ENCODE results near the gene EFNA4. TPM values are rescaled to one million over a fixed set of nuclear protein-coding genes. Genes with fewer than 3 reads are reported as not detected.
A peak's percentile ranks its signal among the peaks of the same experiment; 100 is the strongest.
"Not testable (repeated sequence)": the region's sequence is repeated elsewhere in the genome, so short reads cannot be mapped to it uniquely, and the experiment has no call there.

Gene EFNA4
- total RNA-seq, 1 donor from 2014 or later, result 3.1 TPM

DNA sequence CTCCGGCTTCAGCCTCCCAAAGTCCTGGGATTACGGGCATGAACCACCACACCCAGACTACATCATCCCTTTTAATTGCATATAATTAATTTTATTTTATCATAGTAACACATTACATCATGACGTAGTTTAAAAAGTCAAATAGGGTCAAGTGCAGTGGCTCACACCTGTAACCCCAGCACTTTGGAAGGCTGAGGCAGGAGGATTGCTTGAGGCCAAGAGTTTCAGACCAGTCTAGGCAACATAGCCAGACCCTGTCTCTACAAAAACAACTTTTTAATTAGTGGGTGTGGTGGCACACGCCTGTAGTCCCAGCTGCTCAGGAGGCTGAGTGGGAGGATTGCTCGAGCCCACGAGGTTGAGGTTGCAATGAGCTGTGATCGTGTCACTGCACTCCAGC, 35.8 kb downstream of the EFNA4 start:
- intact Hi-C loops (cut with DNase I), result no loop called here
- ATAC-seq (no peak), DNase-seq (ENCODE audit: low spot score) (no peak)

DNA sequence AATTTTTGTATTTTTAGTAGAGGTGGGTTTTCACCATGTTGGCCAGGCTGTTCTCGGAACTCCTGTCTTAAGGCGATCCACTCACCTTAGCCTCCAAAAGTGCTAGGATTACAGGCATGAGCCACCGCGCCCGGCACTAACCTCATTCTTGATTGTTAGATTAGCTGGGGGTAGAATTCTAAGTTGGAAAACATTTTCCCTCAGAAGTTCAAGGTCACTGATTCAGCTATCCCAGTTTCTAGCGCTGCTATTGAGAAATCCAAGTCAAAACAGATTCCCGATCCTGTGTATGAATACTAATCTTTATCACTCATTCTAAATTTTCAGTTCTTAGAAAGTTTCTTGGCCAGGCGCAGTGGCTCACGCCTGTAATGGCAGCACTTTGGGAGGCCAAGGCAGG, 39.8 kb downstream of the EFNA4 start:
- DNase-seq (ENCODE audit: low spot score) (no peak), ATAC-seq (no peak)
- intact Hi-C loops (cut with DNase I), result no loop called here

GRCh38 chr1:155104605-155105534, 41.3 kb downstream of the EFNA4 start:
- intact Hi-C loops (cut with DNase I), result no loop called here
- ATAC-seq (no peak), DNase-seq (ENCODE audit: low spot score) (no peak)

GRCh38 chr1:155105604-155106011, 42.1 kb downstream of the EFNA4 start:
- peak; percentile 85 for ATAC-seq

DNA sequence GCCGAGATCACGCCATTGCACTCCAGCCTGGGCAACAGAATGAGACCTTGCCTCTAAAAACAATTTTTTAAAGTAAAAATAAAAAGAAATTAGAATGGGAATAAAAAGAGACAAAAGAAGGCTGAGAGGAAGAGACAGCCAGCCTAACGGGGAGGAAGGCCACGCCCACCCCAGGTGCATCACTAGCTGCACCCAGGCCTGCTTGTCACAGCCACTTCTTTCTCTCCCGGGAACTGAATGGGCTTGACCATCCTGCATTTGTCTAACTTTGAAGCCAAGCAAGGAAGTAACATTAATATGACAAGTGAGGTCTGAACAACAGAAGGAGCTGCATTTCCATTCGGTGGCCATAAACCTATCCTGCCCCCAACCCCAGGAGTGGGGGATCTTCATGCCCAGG, 43.3 kb downstream of the EFNA4 start:
- intact Hi-C loops (cut with DNase I), result no loop called here
- DNase-seq (ENCODE audit: low spot score), result no peak
- no peak for ATAC-seq

More at GRCh38 chr1:155105604-155106011, 42.1 kb downstream of the EFNA4 start:
- intact Hi-C loops (cut with DNase I), result no loop called here
- no peak for DNase-seq (ENCODE audit: low spot score)

- no peak for ATAC-seq
- intact Hi-C loops (cut with DNase I), result no loop called here
Measured at GRCh38 chr1:155107309-155108264, 44.0 kb downstream of the EFNA4 start.

DNA sequence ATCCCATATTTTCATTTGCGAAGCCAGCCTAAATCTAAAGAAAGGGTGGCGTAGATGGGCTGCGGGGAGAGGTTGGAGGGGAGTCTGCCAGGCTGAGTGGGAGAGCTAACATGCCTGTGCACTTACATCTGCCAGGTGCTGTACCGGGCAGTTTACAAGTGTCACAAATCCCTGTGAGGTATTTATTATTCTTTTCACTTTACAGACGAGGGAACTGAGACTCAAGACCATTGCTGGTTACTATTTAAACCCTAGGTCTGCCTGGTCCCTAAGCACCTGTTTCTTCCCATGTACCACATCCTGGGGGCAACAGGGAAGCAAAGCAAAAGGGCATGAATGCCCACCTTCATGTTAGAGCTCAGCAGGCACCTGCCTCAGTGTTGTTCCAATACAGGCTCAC, 44.8 kb downstream of the EFNA4 start:
- intact Hi-C loops (cut with DNase I), result no loop called here
- ATAC-seq, result no peak
- DNase-seq (ENCODE audit: low spot score), result no peak

More at GRCh38 chr1:155107309-155108264, 44.0 kb downstream of the EFNA4 start:
- no peak for DNase-seq (ENCODE audit: low spot score)

GRCh38 chr1:155110381-155110780, 46.8 kb downstream of the EFNA4 start:
- no peak for DNase-seq (ENCODE audit: low spot score)
- ATAC-seq, result no peak
- intact Hi-C loops (cut with DNase I), result no loop called here

GRCh38 chr1:155110826-155111225, 47.3 kb downstream of the EFNA4 start:
- ATAC-seq (no peak), DNase-seq (ENCODE audit: low spot score) (no peak)
- intact Hi-C loops (cut with DNase I), result no loop called here

GRCh38 chr1:155113450-155113980, 50.0 kb downstream of the EFNA4 start:
- intact Hi-C loops (cut with DNase I), result no loop called here
- no peak for ATAC-seq

GRCh38 chr1:155116113-155116764, 52.7 kb downstream of the EFNA4 start:
- DNase-seq (ENCODE audit: low spot score) (no peak), ATAC-seq (no peak)

More at GRCh38 chr1:155113450-155113980, 50.0 kb downstream of the EFNA4 start:
- DNase-seq (ENCODE audit: low spot score), result no peak

DNA sequence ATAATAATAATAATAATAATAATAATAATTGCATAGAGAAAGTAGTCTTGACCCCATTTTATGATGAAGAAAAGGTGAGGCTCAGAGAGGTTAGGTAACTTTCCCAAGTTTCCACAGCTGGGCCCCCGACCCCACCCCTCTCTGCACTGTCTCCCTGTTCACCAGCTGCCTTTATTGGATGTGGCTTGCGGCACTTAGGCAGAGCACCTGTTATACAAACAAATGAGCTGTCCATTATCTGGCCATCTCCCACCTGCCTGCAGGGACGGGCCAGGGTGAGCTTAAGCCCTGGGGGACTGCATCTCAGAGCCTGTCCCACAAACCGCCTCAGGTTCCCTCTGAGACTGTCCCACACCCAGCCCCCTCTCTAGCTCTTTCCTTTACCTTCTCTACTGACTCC, 54.1 kb downstream of the EFNA4 start:
- DNase-seq (ENCODE audit: low spot score), result no peak
- no peak for ATAC-seq
- intact Hi-C loops (cut with DNase I), result no loop called here

More at GRCh38 chr1:155116113-155116764, 52.7 kb downstream of the EFNA4 start:
- intact Hi-C loops (cut with DNase I), result no loop called here

GRCh38 chr1:155118090-155118489, 54.5 kb downstream of the EFNA4 start:
- intact Hi-C loops (cut with DNase I); DNase-seq (ENCODE audit: low spot score); ATAC-seq: not testable (repeated sequence)

Other genes with a start within 250 kb of the EFNA4 start
- gene KCNN3, start 193.5 kb upstream of the EFNA4 start, total RNA-seq, result 1.8 TPM
- gene PMVK, start 127.0 kb upstream of the EFNA4 start, total RNA-seq, result 30.4 TPM
- 71.1 TPM for gene PBXIP1, start 107.6 kb upstream of the EFNA4 start, total RNA-seq
- gene PYGO2, start 102.0 kb upstream of the EFNA4 start, total RNA-seq, result 25.0 TPM
- 92.5 TPM for gene SHC1, start 93.0 kb upstream of the EFNA4 start, total RNA-seq
- gene CKS1B, start 89.1 kb upstream of the EFNA4 start, total RNA-seq, result 31.7 TPM
- gene FLAD1, start 80.4 kb upstream of the EFNA4 start, total RNA-seq, result 24.3 TPM
- gene LENEP, start 70.2 kb upstream of the EFNA4 start, total RNA-seq, result not detected
- 45.3 TPM for gene ZBTB7B, start 60.9 kb upstream of the EFNA4 start, total RNA-seq
- 5.5 TPM for gene DCST2, start 30.0 kb upstream of the EFNA4 start, total RNA-seq
- 0.31 TPM for gene DCST1, start 29.9 kb upstream of the EFNA4 start, total RNA-seq
- gene ADAM15, start 12.4 kb upstream of the EFNA4 start, total RNA-seq, result 147 TPM
- 2.4 TPM for gene EFNA3, start 15.1 kb downstream of the EFNA4 start, total RNA-seq
- 49.0 TPM for gene EFNA1, start 64.1 kb downstream of the EFNA4 start, total RNA-seq
- 20.8 TPM for gene SLC50A1, start 72.1 kb downstream of the EFNA4 start, total RNA-seq
- gene DPM3, start 76.8 kb downstream of the EFNA4 start, total RNA-seq, result 75.3 TPM
- 162 TPM for gene KRTCAP2, start 109.6 kb downstream of the EFNA4 start, total RNA-seq
- 4.8 TPM for gene TRIM46, start 110.1 kb downstream of the EFNA4 start, total RNA-seq
- 58.8 TPM for gene THBS3, start 144.2 kb downstream of the EFNA4 start, total RNA-seq
- gene MTX1, start 145.0 kb downstream of the EFNA4 start, total RNA-seq, result 20.0 TPM
- gene ENTREP3, start 191.7 kb downstream of the EFNA4 start, total RNA-seq, result 28.4 TPM
- 44.0 TPM for gene SCAMP3, start 198.6 kb downstream of the EFNA4 start, total RNA-seq
- 57.8 TPM for gene CLK2, start 209.8 kb downstream of the EFNA4 start, total RNA-seq
- gene HCN3, start 213.7 kb downstream of the EFNA4 start, total RNA-seq, result 8.0 TPM
- not detected for gene PKLR, start 237.7 kb downstream of the EFNA4 start, total RNA-seq
- 160 TPM for gene FDPS, start 245.1 kb downstream of the EFNA4 start, total RNA-seq

Data from sciatic nerve (tissue), 2 donors.